KMS-11 (cell line): Measurements from ENCODE around the gene ARID1B.

Experiments used
- H2AFZ ChIP-seq: fragments of 200-600 bp; sonication (generic); 2 replicates; pipeline ENCODE4 v1.6.1; 2016; ENCODE audit warnings: antibody characterized with exemption, mixed run types, low read depth
- H3K27ac ChIP-seq: fragments of 200-600 bp; sonication (generic); 2 replicates; pipeline ENCODE4 v1.6.1; 2016; ENCODE audit warnings: mild to moderate bottlenecking, mixed run types
- H3K27me3 ChIP-seq: fragments of 200-600 bp; sonication (generic); 2 replicates; pipeline ENCODE4 v1.6.1; 2017; ENCODE audit warnings: mild to moderate bottlenecking, low read depth, mixed run types, moderate library complexity; ENCODE audit not compliant: insufficient read depth
- H3K36me3 ChIP-seq: fragments of 200-600 bp; sonication (generic); 2 replicates; pipeline ENCODE4 v1.6.1; 2017; ENCODE audit warnings: mild to moderate bottlenecking, mixed run types; ENCODE audit not compliant: insufficient read depth
- H3K4me1 ChIP-seq: fragments of 200-600 bp; sonication (generic); 2 replicates; pipeline ENCODE4 v1.6.1; 2016; ENCODE audit warnings: mild to moderate bottlenecking, low read depth, mixed run types; ENCODE audit not compliant: poor library complexity, severe bottlenecking
- H3K4me2 ChIP-seq: fragments of 200-600 bp; sonication (generic); 2 replicates; pipeline ENCODE4 v1.7.0; 2016; ENCODE audit warnings: mild to moderate bottlenecking, mixed run types
- H3K4me3 ChIP-seq: fragments of 200-600 bp; sonication (generic); IDR thresholded peaks from 2 replicates; pipeline ENCODE4 v1.6.1; 2017; ENCODE audit warnings: low read depth, low read length, mixed read lengths; ENCODE audit not compliant: insufficient read depth
- H3K79me2 ChIP-seq: fragments of 200-600 bp; sonication (generic); 2 replicates; pipeline ENCODE4 v1.6.1; 2016; ENCODE audit warnings: low read depth, mixed run types; ENCODE audit not compliant: insufficient read depth
- H3K9ac ChIP-seq: fragments of 200-600 bp; sonication (generic); 2 replicates; pipeline ENCODE4 v1.6.1; 2016; ENCODE audit warnings: mild to moderate bottlenecking, mixed run types
- H4K20me1 ChIP-seq: fragments of 200-600 bp; sonication (generic); 2 replicates; pipeline ENCODE4 v1.6.1; 2016; ENCODE audit warnings: mild to moderate bottlenecking, mixed run types; ENCODE audit not compliant: insufficient read depth
- CTCF ChIP-seq: fragments of 200-600 bp; sonication (generic); conservative IDR thresholded peaks from 2 replicates; pipeline ENCODE4 v1.6.1; 2017; ENCODE audit warnings: low read depth, mild to moderate bottlenecking, antibody characterized with exemption, low read length, moderate library complexity, mixed read lengths

Gene ARID1B

GRCh38 chr6:156953127-156953478 is 175.9 kb downstream of the ARID1B start:
- Histone ChIP-seq H3K27ac (no peak overlapping the region), H2AFZ (no peak overlapping the region), H3K27me3 (no peaks in the 10 kb centered on the region), H3K79me2 (peaks cover 69% of the 10 kb centered on the region), H3K4me3 (no peak overlapping the region), H3K4me1 (no peaks in the 10 kb centered on the region), H3K4me2 (no peak overlapping the region), H3K9ac (no peak overlapping the region), H4K20me1 (peaks cover 22% of the 10 kb centered on the region; the same call in 1 of the 2 replicates), H3K36me3 (no peaks in the 10 kb centered on the region)
- no peak for TF ChIP-seq CTCF

- Histone ChIP-seq H3K36me3 (no peaks in the 10 kb centered on the region), H2AFZ (no peak overlapping the region), H3K4me3 (no peak overlapping the region), H3K27me3 (no peaks in the 10 kb centered on the region), H3K27ac (no peak overlapping the region), H3K4me2 (no peak overlapping the region), H4K20me1 (peaks cover 22% of the 10 kb centered on the region; the same call in 1 of the 2 replicates), H3K9ac (no peak overlapping the region), H3K79me2 (peaks cover 69% of the 10 kb centered on the region), H3K4me1 (no peaks in the 10 kb centered on the region)
- no peak for TF ChIP-seq CTCF
These were observed 176.4 kb downstream of the ARID1B start for GRCh38 chr6:156953479-156954146.

GRCh38 chr6:156954191-156954590 is 177.0 kb downstream of the ARID1B start:
- no peak overlapping the region for H3K9ac ChIP-seq
- H3K79me2 ChIP-seq: peaks cover 74% of the 10 kb centered on the region
- no peak overlapping the region for H3K4me3 ChIP-seq
- no peaks in the 10 kb centered on the region for H3K4me1 ChIP-seq
- H3K27ac ChIP-seq: no peak overlapping the region
- H2AFZ ChIP-seq: no peak overlapping the region
- no peaks in the 10 kb centered on the region for H3K36me3 ChIP-seq
- H3K27me3 ChIP-seq: no peaks in the 10 kb centered on the region
- H4K20me1 ChIP-seq: peaks cover 22% of the 10 kb centered on the region; the same call in 1 of the 2 replicates
- TF ChIP-seq CTCF: no peak
- no peak overlapping the region for H3K4me2 ChIP-seq

GRCh38 chr6:156954816-156955215 is 177.6 kb downstream of the ARID1B start:
- H3K4me3 ChIP-seq: no peak overlapping the region
- no peak overlapping the region for H2AFZ ChIP-seq
- TF ChIP-seq CTCF: no peak
- H3K4me2 ChIP-seq: no peak overlapping the region
- no peak overlapping the region for H3K9ac ChIP-seq
- H3K27ac ChIP-seq: no peak overlapping the region
- peaks cover 22% of the 10 kb centered on the region; the same call in 1 of the 2 replicates for H4K20me1 ChIP-seq
- H3K79me2 ChIP-seq: peaks cover 69% of the 10 kb centered on the region
- no peaks in the 10 kb centered on the region for H3K27me3 ChIP-seq
- no peaks in the 10 kb centered on the region for H3K36me3 ChIP-seq
- no peaks in the 10 kb centered on the region for H3K4me1 ChIP-seq
